Measurements from ENCODE around the gene PRDM16.

Gene PRDM16

GRCh38 chr1:3030663-3031381, 38.2 kb upstream of the PRDM16 start:
- H3K27me3 ChIP-seq (replicated peaks; ENCODE audit: control insufficient read depth, insufficient read depth, low read length): no peaks in the 10 kb centered on the region
- no peaks in the 10 kb centered on the region for H3K36me3 ChIP-seq (ENCODE audit: control insufficient read depth, insufficient read depth, low read length)
- TF ChIP-seq CTCF (IDR thresholded peaks at IDR 0.05; ENCODE audit: insufficient read depth, low read length, poor library complexity, severe bottlenecking): no peak
- H3K4me3 ChIP-seq (replicated peaks; ENCODE audit: low read depth, low read length): no peak overlapping the region
- DNase-seq (ENCODE audit: extremely low read depth, insufficient read length): no peak

- H3K27me3 ChIP-seq (replicated peaks; ENCODE audit: control insufficient read depth, insufficient read depth, low read length): no peaks in the 10 kb centered on the region
- DNase-seq (ENCODE audit: extremely low read depth, insufficient read length): no peak
- H3K36me3 ChIP-seq (ENCODE audit: control insufficient read depth, insufficient read depth, low read length): no peaks in the 10 kb centered on the region
- no peak overlapping the region for H3K4me3 ChIP-seq (replicated peaks; ENCODE audit: low read depth, low read length)
- TF ChIP-seq CTCF (IDR thresholded peaks at IDR 0.05; ENCODE audit: insufficient read depth, low read length, poor library complexity, severe bottlenecking): no peak
Measured at GRCh38 chr1:3031401-3032221, 37.4 kb upstream of the PRDM16 start.

GRCh38 chr1:3032371-3033039, 36.5 kb upstream of the PRDM16 start:
- Histone ChIP-seq H3K27me3 (replicated peaks; ENCODE audit: control insufficient read depth, insufficient read depth, low read length) (no peaks in the 10 kb centered on the region), H3K4me3 (replicated peaks; ENCODE audit: low read depth, low read length) (no peak overlapping the region)
- no peak for TF ChIP-seq CTCF (IDR thresholded peaks at IDR 0.05; ENCODE audit: insufficient read depth, low read length, poor library complexity, severe bottlenecking)

GRCh38 chr1:3033040-3033789, 35.8 kb upstream of the PRDM16 start:
- no peak for TF ChIP-seq CTCF (IDR thresholded peaks at IDR 0.05; ENCODE audit: insufficient read depth, low read length, poor library complexity, severe bottlenecking)
- Histone ChIP-seq H3K27me3 (replicated peaks; ENCODE audit: control insufficient read depth, insufficient read depth, low read length) (no peaks in the 10 kb centered on the region), H3K4me3 (replicated peaks; ENCODE audit: low read depth, low read length) (no peak overlapping the region), H3K36me3 (ENCODE audit: control insufficient read depth, insufficient read depth, low read length) (no peaks in the 10 kb centered on the region)
- DNase-seq (ENCODE audit: extremely low read depth, insufficient read length): no peak

More at GRCh38 chr1:3032371-3033039, 36.5 kb upstream of the PRDM16 start:
- DNase-seq (ENCODE audit: extremely low read depth, insufficient read length): no peak
- no peaks in the 10 kb centered on the region for H3K36me3 ChIP-seq (ENCODE audit: control insufficient read depth, insufficient read depth, low read length)

- no peak for DNase-seq (ENCODE audit: extremely low read depth, insufficient read length)
- H3K4me3 ChIP-seq (replicated peaks; ENCODE audit: low read depth, low read length): no peak overlapping the region
- no peaks in the 10 kb centered on the region for H3K36me3 ChIP-seq (ENCODE audit: control insufficient read depth, insufficient read depth, low read length)
- no peak for TF ChIP-seq CTCF (IDR thresholded peaks at IDR 0.05; ENCODE audit: insufficient read depth, low read length, poor library complexity, severe bottlenecking)
- no peaks in the 10 kb centered on the region for H3K27me3 ChIP-seq (replicated peaks; ENCODE audit: control insufficient read depth, insufficient read depth, low read length)
Measured at GRCh38 chr1:3033790-3034090, 35.3 kb upstream of the PRDM16 start.

All from GM06990 (cell line).